Measurements from ENCODE around the gene CYP19A1. TPM values are rescaled to one million over a fixed set of nuclear protein-coding genes. Genes with fewer than 3 reads are reported as not detected.

CYP19A1 gene
- total and polyA plus RNA-seq, 8 donors = 0.09 to 2.5 (median 0.28) TPM; not detected in 1

GRCh38 chr15:51186891-51187290, 151.5 kb downstream of the CYP19A1 start:
- no peaks in the 10 kb centered on the region for H3K27me3 ChIP-seq
- no peaks in the 10 kb centered on the region for H3K36me3 ChIP-seq
- no peak overlapping the region for H3K27ac ChIP-seq
- WGBS, 2 donors = 79 to 80% methylated on average over 4 of the region's 4 CpGs
- H3K4me1 ChIP-seq = no peaks in the 10 kb centered on the region
- no peak for ATAC-seq
- TF ChIP-seq CTCF (IDR thresholded peaks at IDR 0.05) = no peak
- DNase-seq = no peak
- no peak overlapping the region for H3K4me3 ChIP-seq
- no peak for FAIRE-seq
- no peaks in the 10 kb centered on the region for H3K9me3 ChIP-seq
- intact Hi-C loops (cut with DNase I) = no loop called here

- no peaks in the 10 kb centered on the region for H3K4me1 ChIP-seq
- ATAC-seq (no peak), FAIRE-seq (no peak), DNase-seq (no peak)
- H3K9me3 ChIP-seq = no peaks in the 10 kb centered on the region
- H3K4me3 ChIP-seq = no peak overlapping the region
- intact Hi-C loops (cut with DNase I) = no loop called here
- TF ChIP-seq CTCF (IDR thresholded peaks at IDR 0.05) = no peak
- no peaks in the 10 kb centered on the region for H3K36me3 ChIP-seq
- no peaks in the 10 kb centered on the region for H3K27me3 ChIP-seq
- H3K27ac ChIP-seq = no peak overlapping the region
- WGBS, 2 donors = 71 to 81% methylated on average over 5 of the region's 5 CpGs
Measured at GRCh38 chr15:51186181-51186705, 152.2 kb downstream of the CYP19A1 start.

- no peaks in the 10 kb centered on the region for H3K27me3 ChIP-seq
- 60 to 64% methylated on average over 12 of the region's 12 CpGs for WGBS, 2 donors
- no peak for TF ChIP-seq CTCF (IDR thresholded peaks at IDR 0.05)
- DNase-seq (no peak), FAIRE-seq (no peak), ATAC-seq (no peak)
- no peaks in the 10 kb centered on the region for H3K9me3 ChIP-seq
- H3K4me3 ChIP-seq = no peak overlapping the region
- H3K36me3 ChIP-seq = no peaks in the 10 kb centered on the region
- no peak overlapping the region for H3K27ac ChIP-seq
- intact Hi-C loops (cut with DNase I) = no loop called here
- H3K4me1 ChIP-seq = no peaks in the 10 kb centered on the region
Measured at GRCh38 chr15:51185213-51186159, 152.9 kb downstream of the CYP19A1 start.

- Histone ChIP-seq H3K27ac (no peak overlapping the region), H3K4me1 (no peaks in the 10 kb centered on the region), H3K36me3 (no peaks in the 10 kb centered on the region), H3K27me3 (no peaks in the 10 kb centered on the region), H3K9me3 (no peaks in the 10 kb centered on the region), H3K4me3 (no peak overlapping the region)
- DNase-seq (no peak), ATAC-seq (no peak), FAIRE-seq (no peak)
- TF ChIP-seq CTCF (IDR thresholded peaks at IDR 0.05) = no peak
- intact Hi-C loops (cut with DNase I) = no loop called here
- WGBS, 2 donors = 48 to 56% methylated on average over 6 of the region's 6 CpGs
Measured at GRCh38 chr15:51184627-51185026, 153.8 kb downstream of the CYP19A1 start.

GRCh38 chr15:51183076-51183475, 155.3 kb downstream of the CYP19A1 start:
- no peak for TF ChIP-seq CTCF (IDR thresholded peaks at IDR 0.05)
- WGBS, 2 donors = 80 to 82% methylated on average over 5 of the region's 5 CpGs
- Histone ChIP-seq H3K9me3 (no peaks in the 10 kb centered on the region), H3K4me3 (no peak overlapping the region), H3K27me3 (no peaks in the 10 kb centered on the region), H3K36me3 (no peaks in the 10 kb centered on the region), H3K27ac (no peak overlapping the region), H3K4me1 (no peaks in the 10 kb centered on the region)
- DNase-seq = no peak
- intact Hi-C loops (cut with DNase I) = no loop called here
- ATAC-seq = no peak
- no peak for FAIRE-seq
